ENCODE measurements around the gene ANKRD2.

The ANKRD2 gene

GRCh38 chr10:97596101-97597082, 23.8 kb downstream of the ANKRD2 start:
- DNase-seq (ENCODE audit: low read depth) = no peak

GRCh38 chr10:97597778-97598177, 25.2 kb downstream of the ANKRD2 start:
- DNase-seq (ENCODE audit: low read depth) = no peak

- DNase-seq (ENCODE audit: low read depth) = no peak
Measured at GRCh38 chr10:97598407-97599271, 26.1 kb downstream of the ANKRD2 start.

GRCh38 chr10:97599272-97599619, 26.7 kb downstream of the ANKRD2 start:
- no peak for DNase-seq (ENCODE audit: low read depth)

GRCh38 chr10:97600616-97601015, 28.0 kb downstream of the ANKRD2 start:
- DNase-seq (ENCODE audit: low read depth) = no peak

GRCh38 chr10:97601268-97602215, 29.0 kb downstream of the ANKRD2 start:
- no peak for DNase-seq (ENCODE audit: low read depth)

- no peak for DNase-seq (ENCODE audit: low read depth)
Measured at GRCh38 chr10:97607095-97607636, 34.6 kb downstream of the ANKRD2 start.

GRCh38 chr10:97608991-97609561, 36.5 kb downstream of the ANKRD2 start:
- no peak for DNase-seq (ENCODE audit: low read depth)

GRCh38 chr10:97611473-97611872, 38.9 kb downstream of the ANKRD2 start:
- no peak for DNase-seq (ENCODE audit: low read depth)

- DNase-seq (ENCODE audit: low read depth) = no peak
Measured at GRCh38 chr10:97612386-97612785, 39.8 kb downstream of the ANKRD2 start.

- no peak for DNase-seq (ENCODE audit: low read depth)
Measured at GRCh38 chr10:97618285-97618684, 45.7 kb downstream of the ANKRD2 start.

- DNase-seq (ENCODE audit: low read depth) = no peak
Measured at GRCh38 chr10:97618733-97619132, 46.2 kb downstream of the ANKRD2 start.

- DNase-seq (ENCODE audit: low read depth) = no peak
Measured at GRCh38 chr10:97623277-97623676, 50.7 kb downstream of the ANKRD2 start.

- no peak for DNase-seq (ENCODE audit: low read depth)
Measured at GRCh38 chr10:97627731-97628130, 55.2 kb downstream of the ANKRD2 start.

GRCh38 chr10:97628228-97628627, 55.6 kb downstream of the ANKRD2 start:
- no peak for DNase-seq (ENCODE audit: low read depth)

- no peak for DNase-seq (ENCODE audit: low read depth)
Measured at GRCh38 chr10:97629289-97629688, 56.7 kb downstream of the ANKRD2 start.

- no peak for DNase-seq (ENCODE audit: low read depth)
Measured at GRCh38 chr10:97631098-97631497, 58.5 kb downstream of the ANKRD2 start.

- DNase-seq (ENCODE audit: low read depth) = peak; percentile 82
Measured at GRCh38 chr10:97632949-97633884, 60.6 kb downstream of the ANKRD2 start, which contains the start of gene MORN4. Gene MORN4, minus strand, starts transcription at chr10:97633500. Its CDS starts 13,847 bp downstream, at chr10:97619653.
